SK-N-SH (cell line): ENCODE data around the gene TNFRSF17. TPM values are rescaled to one million over a fixed set of nuclear protein-coding genes. Genes with fewer than 3 reads are reported as not detected.

Source experiments
- CTCF ChIA-PET: fragments of 300-600, 350-600 bp; formaldehyde crosslinking; extraction: SDS; loops from one replicate; lab custom pipeline; 2021; lab: Yijun Ruan, JAX
- POLR2A ChIA-PET: fragments of 350-600 bp; sonication (Branson Sonifier 250); formaldehyde crosslinking; extraction: SDS; loops from one replicate; lab custom pipeline; 2020; ENCODE audit warnings: antibody characterized with exemption, inconsistent platforms; lab: Yijun Ruan, JAX
- DNase-seq: peaks from one replicate; pipeline ENCODE4 v3.0.0; 2012
- H2AFZ ChIP-seq: fragments of 200-600 bp; sonication (generic); 2 replicates; pipeline ENCODE4 v1.8.1; 2016; ENCODE audit warnings: antibody characterized with exemption, mild to moderate bottlenecking, low read depth
- H3F3A ChIP-seq: fragments of 200-600 bp; sonication (generic); replicated peaks from 2 replicates; pipeline ENCODE3; 2016; ENCODE audit warnings: antibody characterized with exemption, mild to moderate bottlenecking; ENCODE audit not compliant: insufficient read depth
- H3K27ac ChIP-seq, 2 experiments: fragments of 200-500 bp in 1 of 2; fragments of 200-600 bp in 1 of 2; sonication (Bioruptor generic) in 1 of 2; sonication (generic), shearing (Covaris generic) in 1 of 2; 2 replicates each; pipeline versions ENCODE4 v1.5.1 to v1.6.1; 2014 to 2016; ENCODE audit warnings: low read depth in 2 of 2, inconsistent platforms in 1 of 2, low read length in 1 of 2, mild to moderate bottlenecking in 1 of 2, mixed read lengths in 1 of 2
- H3K27me3 ChIP-seq: fragments of 200-600 bp; sonication (generic), shearing (Covaris generic); 2 replicates; pipeline ENCODE4 v1.6.1; 2016; ENCODE audit warnings: mixed run types; ENCODE audit not compliant: insufficient read depth
- H3K36me3 ChIP-seq, 2 experiments: fragments of 200-500 bp in 1 of 2; fragments of 200-600 bp in 1 of 2; sonication (Bioruptor generic) in 1 of 2; sonication (generic) in 1 of 2; replicated peaks in 1 of 2; 2 replicates each; pipeline versions ENCODE3 to v1.5.1; 2014 to 2016; ENCODE audit warnings: low read length in 1 of 2, mild to moderate bottlenecking in 1 of 2; ENCODE audit not compliant: insufficient read depth in 2 of 2, control insufficient read depth in 1 of 2
- H3K4me1 ChIP-seq, 2 experiments: fragments of 200-500 bp in 1 of 2; fragments of 200-600 bp in 1 of 2; sonication (Bioruptor generic) in 1 of 2; sonication (generic), shearing (Covaris generic) in 1 of 2; 2 replicates each; pipeline versions ENCODE4 v1.5.1 to v1.6.1; 2014 to 2016; ENCODE audit warnings: low read depth in 1 of 2, low read length in 1 of 2, mixed run types in 1 of 2; ENCODE audit not compliant: insufficient read depth in 2 of 2, control insufficient read depth in 1 of 2
- H3K4me2 ChIP-seq: fragments of 200-600 bp; sonication (generic), shearing (Covaris generic); 2 replicates; pipeline ENCODE4 v1.6.1; 2017; ENCODE audit warnings: mixed run types
- H3K4me3 ChIP-seq, 2 experiments: fragments of 200-500 bp in 1 of 2; fragments of 200-600 bp in 1 of 2; sonication (Bioruptor generic) in 1 of 2; sonication (generic), shearing (Covaris generic) in 1 of 2; 2 replicates each; pipeline versions ENCODE4 v1.5.1 to v1.8.1; 2014 to 2016; ENCODE audit warnings: low read depth in 2 of 2, inconsistent platforms in 1 of 2, low read length in 1 of 2, mild to moderate bottlenecking in 1 of 2, mixed read lengths in 1 of 2, moderate library complexity in 1 of 2
- H3K79me2 ChIP-seq: fragments of 200-600 bp; sonication (generic); 2 replicates; pipeline ENCODE4 v1.8.1; 2017; ENCODE audit warnings: mild to moderate bottlenecking; ENCODE audit not compliant: insufficient read depth
- H3K9ac ChIP-seq: fragments of 200-600 bp; sonication (generic); 2 replicates; pipeline ENCODE4 v1.6.1; 2017; ENCODE audit warnings: mixed run types
- H3K9me2 ChIP-seq: fragments of 200-600 bp; sonication (generic); 2 replicates; pipeline ENCODE4 v1.6.1; 2017; ENCODE audit warnings: mixed run types
- H3K9me3 ChIP-seq: fragments of 200-600 bp; sonication (generic); 2 replicates; pipeline ENCODE4 v1.6.1; 2017; ENCODE audit warnings: mixed run types, mild to moderate bottlenecking, moderate library complexity
- H4K20me1 ChIP-seq: fragments of 200-600 bp; sonication (generic); 2 replicates; pipeline ENCODE4 v1.6.1; 2017; ENCODE audit warnings: mild to moderate bottlenecking, mixed run types; ENCODE audit not compliant: insufficient read depth
- CTCF ChIP-seq: fragments of 200-600 bp; sonication (generic); IDR thresholded peaks from 2 replicates; pipeline ENCODE4 v1.6.1; 2017; ENCODE audit warnings: antibody characterized with exemption, mild to moderate bottlenecking, moderate library complexity
- FOXJ3 ChIP-seq: sonication (generic); formaldehyde crosslinking; IDR thresholded peaks from 2 replicates; pipeline ENCODE4 v1.5.1; 2020; ENCODE audit warnings: mild to moderate bottlenecking, missing genetic modification reagents
- FOXM1 ChIP-seq: IDR thresholded peaks from 2 replicates; pipeline ENCODE4 v1.4.0; 2012; ENCODE audit warnings: low read depth, mild to moderate bottlenecking
- JUND ChIP-seq: IDR thresholded peaks from 2 replicates; pipeline ENCODE4 v1.4.0; 2012
- MXI1 ChIP-seq: IDR thresholded peaks from 2 replicates; pipeline ENCODE4 v1.6.1; 2012; ENCODE audit warnings: mild to moderate bottlenecking, low read depth, low read length, improper control_type of control experiment
- NFIC ChIP-seq: IDR thresholded peaks from 2 replicates; pipeline ENCODE4 v1.4.0; 2012; ENCODE audit warnings: borderline replicate concordance
- NRF1 ChIP-seq: IDR thresholded peaks from 2 replicates; pipeline ENCODE4 v1.6.1; 2012; ENCODE audit warnings: low read depth, mild to moderate bottlenecking, low read length
- RAD21 ChIP-seq: IDR thresholded peaks from 2 replicates; pipeline ENCODE4 v1.6.1; 2012; ENCODE audit warnings: mild to moderate bottlenecking, low read length
- RFX5 ChIP-seq: IDR thresholded peaks from 2 replicates; pipeline ENCODE4 v1.6.1; 2012; ENCODE audit warnings: mild to moderate bottlenecking, improper control_type of control experiment, low read length
- SIN3A ChIP-seq: IDR thresholded peaks from 2 replicates; pipeline ENCODE4 v1.6.1; 2012; ENCODE audit warnings: low read depth, mild to moderate bottlenecking, low read length, moderate library complexity, borderline replicate concordance
- TCF12 ChIP-seq: IDR thresholded peaks from 2 replicates; pipeline ENCODE4 v1.4.0; 2012
- TEAD4 ChIP-seq: IDR thresholded peaks from 2 replicates; pipeline ENCODE4 v1.4.0; 2012; ENCODE audit warnings: mild to moderate bottlenecking, borderline replicate concordance; ENCODE audit not compliant: insufficient read depth
- YY1 ChIP-seq: IDR thresholded peaks from 2 replicates; pipeline ENCODE4 v1.4.0; 2012; ENCODE audit warnings: low read depth, mild to moderate bottlenecking
- WGBS: methylation state at CpG from one replicate; pipeline ENCODE4 v1.1.6; 2017; ENCODE audit warnings: low lambda C conversion rate; 5-methylcytosine and 5-hydroxymethylcytosine counted together
- polyA plus RNA-seq, 3 experiments: library from polyadenylated mRNA; depleted of rRNA; stranded (reverse); fragments of >200 nt; gene quantifications; 2 replicates each; pipeline ENCODE4 v1.2.3, GENCODE V29; 2012

TNFRSF17 gene
- polyA plus RNA-seq, 1 of the 3 experiments (the other 2 are of a cell fraction), result not detected

GRCh38 chr16:11977376-11978041 is 12.5 kb downstream of the TNFRSF17 start:
- peak overlapping the region; percentile 90 for H3K9ac ChIP-seq
- no peaks in the 10 kb centered on the region for H3K9me3 ChIP-seq
- H3K27ac ChIP-seq, result peak overlapping the region; percentile 31 to 88; a peak in 3 of 4 replicates
- H3K4me1 ChIP-seq, result peaks cover 0 to 9% of the 10 kb centered on the region in 2 experiments; a peak in 1 of 4 replicates
- H3F3A ChIP-seq, result peaks cover 7% of the 10 kb centered on the region
- no peaks in the 10 kb centered on the region for H3K9me2 ChIP-seq
- H3K36me3 ChIP-seq, result peaks cover 0 to 6% of the 10 kb centered on the region in 2 experiments
- H3K4me2 ChIP-seq, result peak overlapping the region; percentile 84
- peak overlapping the region; percentile 91 for H2AFZ ChIP-seq
- DNase-seq, result peak; percentile 51
- peaks cover 69% of the 10 kb centered on the region for H3K79me2 ChIP-seq
- H4K20me1 ChIP-seq, result no peaks in the 10 kb centered on the region
- ChIA-PET POLR2A (interaction anchor here (0.6 to 1.3 kb wide), 3 partner anchors 11 to 45 kb away, joined by 3 to 6 read pairs (median 4); no protein-coding TSS in a partner anchor), CTCF (interaction anchor here (0.7 to 3.9 kb wide), 7 partner anchors 9 to 599 kb away, joined by 3 to 24 read pairs (median 4); no protein-coding TSS in a partner anchor)
- peak overlapping the region; percentile 61 to 84 for H3K4me3 ChIP-seq
- WGBS, result 6% methylated on average over 12 of the region's 12 CpGs
- no peaks in the 10 kb centered on the region for H3K27me3 ChIP-seq
- TF ChIP-seq MXI1, result peak; percentile 46
- no peak for TF ChIP-seq NFIC
- TF ChIP-seq SIN3A, result 0 out of 2 replicates have a peak, but pooled peaks have one; percentile 5
- TF ChIP-seq, all 33 proteins: peak for 2

GRCh38 chr16:11978080-11978479 is 13.1 kb downstream of the TNFRSF17 start:
- Histone ChIP-seq H3K4me2 (peak overlapping the region; percentile 84), H3K27me3 (no peaks in the 10 kb centered on the region)
- TF ChIP-seq CTCF, result no peak
- TF ChIP-seq YY1, result no peak
- TF ChIP-seq NRF1, result no peak
- no peak for TF ChIP-seq TEAD4
- TF ChIP-seq RFX5, result no peak
- no peak for TF ChIP-seq RAD21
- no peak for TF ChIP-seq TCF12
- TF ChIP-seq NFIC, result no peak
- no peak for TF ChIP-seq FOXM1
- TF ChIP-seq SIN3A, result no peak
- no peak for TF ChIP-seq FOXJ3 (CRISPR knock-in tag)
- TF ChIP-seq JUND, result no peak
- no peak for TF ChIP-seq MXI1
- TF ChIP-seq, all 33 proteins: peak for 0
- peak overlapping the region; percentile 31 to 88; a peak in 3 of 4 replicates for H3K27ac ChIP-seq
- H4K20me1 ChIP-seq, result no peaks in the 10 kb centered on the region
- peak overlapping the region; percentile 91 for H2AFZ ChIP-seq
- CTCF ChIA-PET, result interaction anchor here (2.3 to 3.9 kb wide), 2 partner anchors 9 to 90 kb away, joined by 7 to 24 read pairs; no protein-coding TSS in a partner anchor
- peaks cover 0 to 9% of the 10 kb centered on the region in 2 experiments; a peak in 1 of 4 replicates for H3K4me1 ChIP-seq
- H3K9ac ChIP-seq, result peak overlapping the region; percentile 90; the same call in 1 of the 2 replicates
- no peaks in the 10 kb centered on the region for H3K9me2 ChIP-seq
- POLR2A ChIA-PET, result no interaction called here
- H3K36me3 ChIP-seq, result peaks cover 0 to 6% of the 10 kb centered on the region in 2 experiments
- H3K79me2 ChIP-seq, result peaks cover 74% of the 10 kb centered on the region
- peak overlapping the region; percentile 61 to 84 for H3K4me3 ChIP-seq
- H3F3A ChIP-seq, result peaks cover 7% of the 10 kb centered on the region
- no peaks in the 10 kb centered on the region for H3K9me3 ChIP-seq
- WGBS, result 60% methylated on average over 2 of the region's 2 CpGs
- DNase-seq, result no peak
